Measurements from ENCODE around the gene POLE.

DNA sequence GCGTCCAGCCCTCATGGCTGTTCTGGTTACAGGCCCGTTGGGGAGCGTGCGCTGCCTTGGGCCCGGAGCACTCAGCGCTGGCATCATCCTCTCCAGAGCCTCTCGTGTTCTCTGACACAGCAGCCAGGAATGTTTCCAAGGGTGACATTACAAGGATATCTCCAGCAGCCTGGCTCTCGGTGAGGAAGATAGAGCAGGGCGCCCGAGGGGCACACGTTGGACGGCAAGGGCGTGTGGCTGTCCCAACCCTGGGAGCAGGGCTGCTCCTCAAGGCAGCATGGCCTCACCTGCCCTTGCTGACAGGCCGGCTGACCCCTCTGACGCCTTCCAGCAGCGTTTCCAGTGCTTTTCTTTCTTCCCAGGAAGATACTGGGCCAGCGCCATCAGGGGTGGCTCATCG lies 91.1 kb downstream of the POLE start:
- TF ChIP-seq CTCF (IDR thresholded peaks at IDR 0.05), result no peak
- TF ChIP-seq POLR2A (IDR thresholded peaks at IDR 0.05), result no peak
